Cardiac muscle cell (in vitro differentiated cells and primary cell): Measurements from ENCODE around the gene ZDHHC11. TPM values are rescaled to one million over a fixed set of nuclear protein-coding genes. Genes with fewer than 3 reads are reported as not detected.

Experiments used
- DNase-seq, 2 donors: peaks; one replicate each; pipeline versions ENCODE4 v3.0.0 to v3.0.0-alpha.2; 2010 to 2017; ENCODE audit warnings: low read depth in 1 of 2, low spot score in 1 of 2
- H3K27ac ChIP-seq: fragments of 200-600 bp; sonication (generic); 2 replicates; pipeline ENCODE4 v1.5.1; 2016
- H3K27me3 ChIP-seq: fragments of 200-600 bp; sonication (generic); 2 replicates; pipeline ENCODE4 v1.6.0; 2016; ENCODE audit warnings: control low read depth
- H3K36me3 ChIP-seq: fragments of 200-600 bp; sonication (generic); 2 replicates; pipeline ENCODE4 v1.5.1; 2016; ENCODE audit warnings: control low read depth
- H3K4me1 ChIP-seq: fragments of 200-600 bp; sonication (generic); 2 replicates; pipeline ENCODE4 v1.8.1; 2017; ENCODE audit warnings: low read depth, mild to moderate bottlenecking, mixed run types
- H3K4me3 ChIP-seq: fragments of 200-600 bp; sonication (generic); 2 replicates; pipeline ENCODE4 v1.5.1; 2016; ENCODE audit warnings: mild to moderate bottlenecking
- H3K9me3 ChIP-seq: fragments of 200-600 bp; sonication (generic); 2 replicates; pipeline ENCODE4 v1.5.1; 2017; ENCODE audit warnings: low read depth, mild to moderate bottlenecking, control low read depth
- polyA plus RNA-seq: library from polyadenylated mRNA; unstranded; fragments of >200 nt; fragmentation: Nextera tagmentation; extraction: Ambion mirVana; gene quantifications from 2 replicates; pipeline ENCODE4 v1.2.1, GENCODE V29; 2016
- total RNA-seq: library from RNA; depleted of rRNA; stranded (reverse); fragments of >200 nt; gene quantifications from 2 replicates; pipeline ENCODE4 v1.2.3, GENCODE V29; 2016
- TF ChIP-seq, protein P1 (sequence below): IDR thresholded peaks from 2 replicates; pipeline ENCODE4 v1.5.1; 2012; ENCODE audit warnings: low read depth, mild to moderate bottlenecking, low read length

Gene ZDHHC11
- total and polyA plus RNA-seq, 2 experiments from 2014 or later = 12.4 TPM

DNA sequence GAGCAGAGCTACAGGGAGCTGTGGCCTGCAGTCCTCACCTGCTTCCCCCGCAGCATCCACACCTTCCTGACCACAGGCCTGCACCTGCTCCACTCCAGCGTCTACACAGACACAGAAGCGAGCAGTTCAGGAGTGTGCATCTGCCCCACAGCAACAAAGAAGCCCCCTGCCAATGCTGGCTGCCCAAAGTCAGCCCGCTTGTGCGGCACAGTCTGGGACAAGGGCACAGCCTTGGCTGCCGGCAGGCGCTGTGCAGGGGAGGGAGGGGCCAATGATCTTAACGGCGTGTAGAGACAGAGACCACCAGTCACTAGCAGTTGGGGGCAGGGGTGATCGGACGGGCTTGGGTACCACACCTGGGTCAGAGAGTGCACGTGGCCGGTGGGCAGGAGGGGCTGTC lies 35.2 kb upstream of the ZDHHC11 start:
- Histone ChIP-seq H3K36me3 (peaks cover 61% of the 10 kb centered on the region), H3K27me3 (no peaks in the 10 kb centered on the region), H3K27ac (no peak overlapping the region), H3K4me3 (no peak overlapping the region), H3K4me1 (no peaks in the 10 kb centered on the region), H3K9me3 (no peaks in the 10 kb centered on the region)
- TF ChIP-seq, protein P1, sequence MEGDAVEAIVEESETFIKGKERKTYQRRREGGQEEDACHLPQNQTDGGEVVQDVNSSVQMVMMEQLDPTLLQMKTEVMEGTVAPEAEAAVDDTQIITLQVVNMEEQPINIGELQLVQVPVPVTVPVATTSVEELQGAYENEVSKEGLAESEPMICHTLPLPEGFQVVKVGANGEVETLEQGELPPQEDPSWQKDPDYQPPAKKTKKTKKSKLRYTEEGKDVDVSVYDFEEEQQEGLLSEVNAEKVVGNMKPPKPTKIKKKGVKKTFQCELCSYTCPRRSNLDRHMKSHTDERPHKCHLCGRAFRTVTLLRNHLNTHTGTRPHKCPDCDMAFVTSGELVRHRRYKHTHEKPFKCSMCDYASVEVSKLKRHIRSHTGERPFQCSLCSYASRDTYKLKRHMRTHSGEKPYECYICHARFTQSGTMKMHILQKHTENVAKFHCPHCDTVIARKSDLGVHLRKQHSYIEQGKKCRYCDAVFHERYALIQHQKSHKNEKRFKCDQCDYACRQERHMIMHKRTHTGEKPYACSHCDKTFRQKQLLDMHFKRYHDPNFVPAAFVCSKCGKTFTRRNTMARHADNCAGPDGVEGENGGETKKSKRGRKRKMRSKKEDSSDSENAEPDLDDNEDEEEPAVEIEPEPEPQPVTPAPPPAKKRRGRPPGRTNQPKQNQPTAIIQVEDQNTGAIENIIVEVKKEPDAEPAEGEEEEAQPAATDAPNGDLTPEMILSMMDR = no peak
- DNase-seq = no peak

DNA sequence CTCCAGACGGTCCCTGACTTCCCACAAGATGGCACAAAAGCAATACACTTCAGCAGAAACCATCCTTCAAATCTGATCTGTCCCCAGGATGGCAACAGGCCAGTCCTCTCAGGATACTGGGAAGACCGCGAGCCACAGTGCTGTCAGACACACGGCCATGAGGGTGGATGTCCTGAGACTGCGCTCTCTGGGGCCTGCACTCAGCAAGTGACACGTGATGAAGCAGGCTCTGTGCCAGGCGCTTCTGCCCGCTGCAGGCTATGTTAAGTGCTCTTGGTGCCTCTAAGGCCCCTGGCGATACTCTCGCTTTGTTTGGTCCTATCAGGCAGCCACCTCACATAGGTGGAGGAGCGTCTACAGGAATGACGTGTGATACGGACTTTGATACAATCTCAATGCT lies 34.7 kb upstream of the ZDHHC11 start:
- DNase-seq = no peak
- no peaks in the 10 kb centered on the region for H3K4me1 ChIP-seq
- no peak overlapping the region for H3K27ac ChIP-seq
- TF ChIP-seq, protein P1 = no peak
- no peak overlapping the region for H3K4me3 ChIP-seq
- H3K9me3 ChIP-seq = no peaks in the 10 kb centered on the region
- H3K27me3 ChIP-seq = no peaks in the 10 kb centered on the region
- peaks cover 61% of the 10 kb centered on the region for H3K36me3 ChIP-seq

DNA sequence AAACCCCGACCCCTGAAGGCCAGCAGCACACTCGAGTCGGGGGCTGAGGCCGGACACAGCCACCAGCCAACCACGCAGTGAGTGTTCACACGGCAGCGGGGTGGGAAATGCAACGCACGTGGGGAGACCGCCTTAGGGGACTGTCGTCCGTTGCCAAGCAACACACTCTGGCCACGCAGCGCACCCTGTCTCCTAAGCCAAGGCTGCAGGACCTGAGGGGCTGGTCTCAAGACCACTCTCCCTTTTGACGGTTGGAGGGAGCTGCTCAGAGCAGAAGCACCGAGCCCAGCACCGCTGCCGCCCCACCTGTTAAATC lies 34.3 kb upstream of the ZDHHC11 start:
- Histone ChIP-seq H3K27ac (no peak overlapping the region), H3K9me3 (no peaks in the 10 kb centered on the region), H3K27me3 (no peaks in the 10 kb centered on the region), H3K4me3 (no peak overlapping the region), H3K4me1 (no peaks in the 10 kb centered on the region), H3K36me3 (peaks cover 61% of the 10 kb centered on the region)
- TF ChIP-seq, protein P1 = no peak
- no peak for DNase-seq

DNA sequence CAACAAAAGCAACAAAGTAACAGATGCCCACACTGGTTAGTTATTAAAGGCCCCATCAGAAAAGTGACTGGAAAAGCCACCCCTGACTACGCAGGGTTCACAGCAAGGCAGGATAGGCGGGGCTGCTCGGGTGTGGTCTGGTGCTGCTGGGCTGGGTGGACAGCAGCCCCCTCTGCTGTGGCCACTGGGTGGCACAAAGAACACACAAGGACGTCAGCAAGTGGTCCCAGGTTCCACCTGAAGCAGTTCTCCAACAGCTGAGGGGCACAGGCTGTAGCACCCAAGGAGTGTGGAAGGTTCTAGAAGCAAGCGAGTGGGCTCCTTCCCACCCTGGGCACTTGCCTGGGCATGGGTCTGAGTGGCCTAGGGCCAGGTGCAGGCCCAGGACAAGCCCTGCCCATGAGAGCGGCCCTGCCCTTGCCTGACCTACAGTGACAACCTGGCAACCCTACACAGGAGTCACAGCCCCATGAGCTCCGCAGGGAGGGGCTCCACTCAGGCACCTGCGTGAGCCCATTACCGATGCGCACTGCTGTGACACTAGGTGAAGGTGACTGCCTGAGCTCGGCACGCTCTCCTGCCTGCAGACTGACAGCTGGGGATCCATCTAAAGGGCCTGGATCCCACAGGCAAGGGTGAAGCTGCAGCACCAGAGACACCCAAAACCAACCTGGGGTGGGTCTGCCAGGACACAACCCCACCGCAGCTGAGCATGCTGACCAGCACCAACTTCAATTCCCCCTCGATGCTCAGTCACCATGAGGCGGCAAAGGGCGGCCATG lies 33.8 kb upstream of the ZDHHC11 start:
- Histone ChIP-seq H3K36me3 (peaks cover 57% of the 10 kb centered on the region), H3K4me1 (no peaks in the 10 kb centered on the region), H3K9me3 (no peaks in the 10 kb centered on the region), H3K4me3 (no peak overlapping the region), H3K27me3 (no peaks in the 10 kb centered on the region), H3K27ac (no peak overlapping the region)
- TF ChIP-seq, protein P1 = no peak
- DNase-seq = no peak

DNA sequence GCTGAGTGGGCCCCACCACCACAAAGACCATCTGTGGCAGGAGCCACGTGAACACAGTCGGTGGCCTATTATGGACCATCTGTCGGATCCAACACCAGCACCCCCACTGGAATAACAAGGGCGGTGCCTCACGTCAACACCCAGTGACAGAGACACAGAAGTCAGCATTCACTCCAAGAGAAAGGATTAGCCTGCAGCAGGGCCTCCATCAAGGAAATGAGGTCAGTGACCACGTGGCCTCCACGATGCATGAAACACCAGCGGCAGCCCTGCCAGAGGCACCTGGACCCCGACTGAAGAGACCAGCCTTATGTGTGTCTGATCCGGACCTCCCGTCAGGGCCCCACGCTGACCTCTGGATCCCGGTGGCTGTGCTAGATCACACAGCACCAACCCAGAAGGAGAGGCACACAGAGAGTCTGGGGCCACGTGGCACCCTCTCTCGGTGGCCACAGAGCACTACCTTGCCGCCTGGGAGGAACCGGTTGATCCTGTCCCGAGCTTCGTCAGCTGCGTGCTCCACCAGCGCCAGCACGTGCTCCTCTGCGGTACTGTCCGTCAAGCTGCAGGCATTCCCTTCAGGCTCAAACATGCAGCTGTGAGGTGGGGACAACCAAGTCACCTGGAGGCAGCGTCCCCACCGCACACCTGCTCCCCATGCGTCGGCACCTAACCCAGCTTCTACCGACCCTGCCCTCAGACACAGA lies 32.8 kb upstream of the ZDHHC11 start:
- H3K27me3 ChIP-seq = no peaks in the 10 kb centered on the region
- H3K4me1 ChIP-seq = no peaks in the 10 kb centered on the region
- TF ChIP-seq, protein P1 = no peak
- H3K9me3 ChIP-seq = no peaks in the 10 kb centered on the region
- no peak overlapping the region for H3K27ac ChIP-seq
- no peak for DNase-seq
- H3K4me3 ChIP-seq = no peak overlapping the region
- H3K36me3 ChIP-seq = peaks cover 48% of the 10 kb centered on the region
